ENCODE results near the gene DLG2.

DNA sequence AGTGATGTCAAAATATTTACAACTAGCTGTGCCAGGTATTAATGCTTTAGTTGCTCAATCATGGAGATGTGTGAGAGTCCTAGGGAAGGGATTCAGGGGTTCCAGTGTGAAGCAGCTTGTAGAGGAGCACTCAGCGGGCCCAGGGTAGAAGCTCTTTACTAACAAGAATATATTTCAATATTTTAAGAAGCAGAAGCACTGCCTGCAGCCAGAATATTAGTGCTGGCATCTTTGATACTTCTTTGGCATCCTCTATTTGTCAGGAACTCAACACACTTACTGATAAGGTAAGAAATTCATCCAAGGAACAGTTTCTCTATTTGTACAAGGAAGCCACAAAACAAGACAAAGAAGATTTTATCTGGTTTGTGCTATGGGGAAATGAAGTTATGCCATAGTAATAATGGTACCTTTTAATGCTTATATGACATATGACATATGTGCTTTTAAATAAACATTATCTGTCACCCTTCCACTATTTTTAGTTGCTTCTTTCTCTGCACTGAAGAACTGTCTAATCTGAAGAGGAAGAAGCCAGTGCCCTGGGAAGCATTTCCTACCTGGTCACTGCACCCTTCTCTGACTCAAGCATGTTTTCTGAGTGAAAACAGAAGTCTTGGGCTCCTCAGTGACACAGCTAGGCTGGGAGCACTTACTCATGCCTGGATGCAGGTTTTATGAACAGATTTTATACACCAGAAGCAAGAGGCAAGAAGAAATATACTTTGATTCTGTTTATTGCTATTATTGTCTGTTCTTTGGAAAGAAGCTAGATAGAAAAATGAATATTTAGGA is 1952.8 kb downstream of the DLG2 start:
- TF ChIP-seq POLR2A (IDR thresholded peaks at IDR 0.05): no peak
- TF ChIP-seq, protein P1, sequence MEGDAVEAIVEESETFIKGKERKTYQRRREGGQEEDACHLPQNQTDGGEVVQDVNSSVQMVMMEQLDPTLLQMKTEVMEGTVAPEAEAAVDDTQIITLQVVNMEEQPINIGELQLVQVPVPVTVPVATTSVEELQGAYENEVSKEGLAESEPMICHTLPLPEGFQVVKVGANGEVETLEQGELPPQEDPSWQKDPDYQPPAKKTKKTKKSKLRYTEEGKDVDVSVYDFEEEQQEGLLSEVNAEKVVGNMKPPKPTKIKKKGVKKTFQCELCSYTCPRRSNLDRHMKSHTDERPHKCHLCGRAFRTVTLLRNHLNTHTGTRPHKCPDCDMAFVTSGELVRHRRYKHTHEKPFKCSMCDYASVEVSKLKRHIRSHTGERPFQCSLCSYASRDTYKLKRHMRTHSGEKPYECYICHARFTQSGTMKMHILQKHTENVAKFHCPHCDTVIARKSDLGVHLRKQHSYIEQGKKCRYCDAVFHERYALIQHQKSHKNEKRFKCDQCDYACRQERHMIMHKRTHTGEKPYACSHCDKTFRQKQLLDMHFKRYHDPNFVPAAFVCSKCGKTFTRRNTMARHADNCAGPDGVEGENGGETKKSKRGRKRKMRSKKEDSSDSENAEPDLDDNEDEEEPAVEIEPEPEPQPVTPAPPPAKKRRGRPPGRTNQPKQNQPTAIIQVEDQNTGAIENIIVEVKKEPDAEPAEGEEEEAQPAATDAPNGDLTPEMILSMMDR (IDR thresholded peaks at IDR 0.05): no peak
- TF ChIP-seq POLR2AphosphoS5 (IDR thresholded peaks at IDR 0.05): no peak
- no peak for TF ChIP-seq EP300 (IDR thresholded peaks at IDR 0.05)

Data from sigmoid colon (tissue), 4 donors.